Esophagus muscularis mucosa (tissue), 4 donors: ENCODE data around the gene LCE1E.

ENCODE experiments used
- CTCF ChIP-seq, 3 experiments: fragments of 200-600 bp in 2 of 3; fragments of 450-650 bp in 1 of 3; sonication (generic) in 2 of 3; IDR thresholded peaks; one replicate each; pipeline ENCODE4 v1.5.1; 2017 to 2019; ENCODE audit warnings: antibody characterized with exemption in 3 of 3, mild to moderate bottlenecking in 2 of 3, moderate library complexity in 1 of 3
- EP300 ChIP-seq: sonication (generic); formaldehyde crosslinking; IDR thresholded peaks from one replicate; pipeline ENCODE4 v1.6.1; 2017; ENCODE audit warnings: antibody characterized with exemption
- POLR2A ChIP-seq: fragments of 450-650 bp; IDR thresholded peaks from one replicate; pipeline ENCODE4 v1.6.1; 2017; ENCODE audit warnings: antibody characterized with exemption, moderate library complexity, mild to moderate bottlenecking, low read depth
- POLR2AphosphoS5 ChIP-seq, 2 donors: sonication (generic); formaldehyde crosslinking; IDR thresholded peaks; one replicate each; pipeline ENCODE4 v1.6.1; 2017; ENCODE audit warnings: antibody characterized with exemption in 2 of 2

DNA sequence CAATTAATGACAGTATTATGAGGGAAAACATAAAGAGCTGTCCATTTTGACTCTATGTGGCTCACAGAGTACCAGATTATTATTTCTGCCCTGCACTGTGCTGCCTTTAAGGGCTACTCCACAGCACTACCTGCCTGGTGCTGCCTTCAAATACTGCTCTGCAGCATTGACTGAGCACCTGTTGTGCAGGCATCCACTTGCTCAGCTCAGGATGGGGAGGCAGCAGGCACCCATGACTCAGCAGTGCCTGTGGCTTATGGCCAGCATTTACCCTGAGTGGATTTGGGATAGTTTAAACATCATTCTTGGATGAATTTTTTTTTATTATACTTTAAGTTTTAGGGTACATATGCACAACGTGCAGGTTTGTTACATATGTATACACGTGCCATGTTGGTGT is 29.2 kb upstream of the LCE1E start:
- no peak for TF ChIP-seq CTCF (IDR thresholded peaks at IDR 0.05)
- no peak for TF ChIP-seq POLR2A
- TF ChIP-seq EP300: no peak
- TF ChIP-seq POLR2AphosphoS5 (IDR thresholded peaks at IDR 0.05): no peak
